HepG2 (cell line): ENCODE measurements around the gene SYMPK. TPM values are rescaled to one million over a fixed set of nuclear protein-coding genes. Genes with fewer than 3 reads are reported as not detected.

ENCODE experiments used
- CBX2 ChIP-seq, 2 experiments: fragments of 200-600 bp in 1 of 2; sonication (generic); formaldehyde crosslinking in 1 of 2; IDR thresholded peaks; 2 replicates each; pipeline versions ENCODE4 v1.7.0 to v1.8.1; 2018 to 2022; ENCODE audit warnings: low read depth in 2 of 2, low read length in 1 of 2, mild to moderate bottlenecking in 1 of 2, missing genetic modification reagents in 1 of 2
- HNRNPLL ChIP-seq: fragments of 200-400 bp; formaldehyde crosslinking; IDR thresholded peaks from 2 replicates; pipeline ENCODE4 v1.6.1; 2017; ENCODE audit warnings: mild to moderate bottlenecking, low read depth, low read length; ENCODE audit not compliant: poor library complexity, severe bottlenecking
- KLF16 ChIP-seq, 2 experiments: sonication (generic) in 1 of 2; formaldehyde crosslinking in 1 of 2; IDR thresholded peaks; 2 replicates each; pipeline versions ENCODE4 v1.6.1 to v1.8.0; 2016 to 2023; ENCODE audit warnings: missing genetic modification reagents in 2 of 2, missing compliant biosample characterization in 1 of 2
- KLF9 ChIP-seq: IDR thresholded peaks from 2 replicates; pipeline ENCODE4 v1.6.1; 2016; ENCODE audit warnings: low read depth
- MYNN ChIP-seq: sonication (generic); formaldehyde crosslinking; IDR thresholded peaks from 2 replicates; pipeline ENCODE4 v1.4.0; 2020; ENCODE audit warnings: mild to moderate bottlenecking, low read depth, missing genetic modification reagents
- NCOA1 ChIP-seq: sonication (generic); formaldehyde crosslinking; IDR thresholded peaks from 2 replicates; pipeline ENCODE4 v1.9.0; 2021; ENCODE audit warnings: missing genetic modification reagents
- NFE2L2 ChIP-seq: fragments of 150-350 bp; IDR thresholded peaks from 2 replicates; pipeline ENCODE4 v1.6.1; 2014; ENCODE audit warnings: low read length
- NFKB2 ChIP-seq: sonication (generic); formaldehyde crosslinking; IDR thresholded peaks from 2 replicates; pipeline ENCODE4 v1.4.0; 2020; ENCODE audit warnings: missing genetic modification reagents, borderline replicate concordance
- NR0B2 ChIP-seq: sonication (generic); formaldehyde crosslinking; IDR thresholded peaks from 2 replicates; pipeline ENCODE4 v1.4.0; 2020; ENCODE audit warnings: mild to moderate bottlenecking, missing genetic modification reagents
- PHF21A ChIP-seq: sonication (generic); formaldehyde crosslinking; IDR thresholded peaks from 2 replicates; pipeline ENCODE4 v1.5.0; 2020; ENCODE audit warnings: mild to moderate bottlenecking, missing genetic modification reagents
- SIX4 ChIP-seq: sonication (generic); formaldehyde crosslinking; IDR thresholded peaks from 2 replicates; pipeline ENCODE4 v1.4.0; 2020; ENCODE audit warnings: missing genetic modification reagents
- SP1 ChIP-seq, 2 experiments: fragments of 450-650 bp in 1 of 2; sonication (generic) in 1 of 2; formaldehyde crosslinking in 1 of 2; IDR thresholded peaks; 2 replicates each; pipeline versions ENCODE4 v1.4.0 to v1.6.1; 2016 to 2020; ENCODE audit warnings: missing genetic modification reagents in 1 of 2
- THAP11 ChIP-seq: IDR thresholded peaks from 2 replicates; pipeline ENCODE4 v1.6.1; 2016; ENCODE audit warnings: missing biosample characterization, missing genetic modification reagents
- TIGD3 ChIP-seq: sonication (generic); formaldehyde crosslinking; IDR thresholded peaks from 2 replicates; pipeline ENCODE4 v1.5.1; 2020; ENCODE audit warnings: mild to moderate bottlenecking, missing genetic modification reagents, borderline replicate concordance
- XRCC5 ChIP-seq: fragments of 200-400 bp; formaldehyde crosslinking; optimal IDR thresholded peaks from 2 replicates; pipeline ENCODE3; 2017; ENCODE audit warnings: mild to moderate bottlenecking, low read length
- ZNF850 ChIP-seq: sonication (generic); formaldehyde crosslinking; conservative IDR thresholded peaks from 2 replicates; pipeline ENCODE4 v1.9.0; 2021; ENCODE audit warnings: mild to moderate bottlenecking, missing genetic modification reagents
- polyA plus RNA-seq, 8 experiments: library from polyadenylated mRNA; depleted of rRNA in 3 of 8; stranded (reverse) in 7 of 8; unstranded in 1 of 8; fragments of >200 nt; fragmentation: Illumina TruSeq in 4 of 8; extraction: Trizol in 4 of 8; gene quantifications; 2 replicates each; pipeline versions ENCODE4 v1.2.1 to v1.2.3, GENCODE V29; 2011 to 2016; ENCODE audit warnings: low read depth in 4 of 8, missing spikeins in 1 of 8, mixed read lengths in 1 of 8; ENCODE audit not compliant: insufficient read depth in 1 of 8
- total RNA-seq, 5 experiments: library from RNA; depleted of rRNA; stranded (reverse); fragments of >200 nt; fragmentation: Illumina TruSeq; extraction: Trizol; gene quantifications; 2 replicates each; pipeline ENCODE4 v1.2.3, GENCODE V29; 2016; ENCODE audit warnings: low read depth in 1 of 5
- TF ChIP-seq, protein P1 (sequence below): sonication (generic); formaldehyde crosslinking; IDR thresholded peaks from one replicate; pipeline ENCODE4 v1.5.1; 2020; ENCODE audit warnings: mild to moderate bottlenecking, missing genetic modification reagents; ENCODE audit errors: not compliant biosample characterization

The SYMPK gene
- total and polyA plus RNA-seq, 2 of the 13 experiments (the other 11 are each of a cell fraction or from before 2014, with no cell fraction given): 21.9 to 55.7 TPM

DNA sequence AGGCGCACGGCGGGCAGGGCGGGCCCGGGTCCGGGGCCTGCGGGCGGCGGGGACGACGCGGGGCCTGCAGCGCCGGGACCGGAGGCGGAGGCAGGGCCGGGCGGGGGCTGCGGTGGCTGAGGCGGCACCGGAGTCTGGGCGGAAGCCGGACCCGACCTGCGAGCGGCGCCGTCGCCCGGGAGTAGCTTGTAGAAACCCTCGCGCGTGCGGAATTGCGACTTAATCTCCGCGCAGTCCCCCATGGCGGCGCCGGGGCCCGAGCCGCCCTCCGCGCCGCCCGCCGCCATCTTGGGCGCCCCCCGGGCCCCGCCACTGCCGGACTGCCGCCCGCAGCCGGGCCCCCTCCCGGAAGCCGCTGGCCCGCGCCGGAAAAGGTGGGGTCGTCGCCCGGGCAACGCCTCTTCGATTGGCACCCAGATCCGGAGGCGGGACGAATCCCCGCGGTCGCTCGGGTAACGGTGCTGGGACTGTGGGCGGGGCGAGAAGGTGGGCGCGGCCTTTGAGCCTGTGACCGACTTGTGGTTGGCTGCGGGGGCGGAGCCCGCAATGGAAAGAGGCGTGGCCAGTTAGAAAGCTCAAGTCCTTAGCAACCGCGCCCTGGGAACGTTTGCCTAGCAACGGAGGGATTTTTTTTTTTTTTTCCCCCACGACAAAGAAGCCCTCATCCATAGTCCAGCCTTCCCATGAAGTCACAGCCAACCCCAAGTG is 70.3 kb downstream of the SYMPK start, which contains the start of gene DMWD (continued):
- TF ChIP-seq TIGD3 (CRISPR knock-in tag): no peak
- no peak for TF ChIP-seq SIX4 (CRISPR knock-in tag)
- no peak for TF ChIP-seq NFKB2
- TF ChIP-seq NCOA1: no peak
- TF ChIP-seq THAP11 (CRISPR knock-in tag): peak; percentile 78
- TF ChIP-seq PHF21A (CRISPR knock-in tag): no peak
- no peak; a peak in 1 of 4 replicates for TF ChIP-seq KLF16 (CRISPR knock-in tag; IDR thresholded peaks at IDR 0.05)
- TF ChIP-seq SP1 (IDR thresholded peaks at IDR 0.05): no peak
- TF ChIP-seq SP1 (CRISPR knock-in tag; IDR thresholded peaks at IDR 0.05): peak; percentile 70; the same call in 1 of the 2 replicates
- no peak for TF ChIP-seq CBX2 (IDR thresholded peaks at IDR 0.05; ENCODE audit: low read depth, low read length)
- TF ChIP-seq CBX2 (CRISPR knock-in tag; IDR thresholded peaks at IDR 0.05; ENCODE audit: low read depth): no peak
- TF ChIP-seq XRCC5: peak; percentile 18
- peak; percentile 60 for TF ChIP-seq HNRNPLL
- no peak for TF ChIP-seq NR0B2
- no peak for TF ChIP-seq ZNF850 (CRISPR knock-in tag)
- TF ChIP-seq, protein P1, sequence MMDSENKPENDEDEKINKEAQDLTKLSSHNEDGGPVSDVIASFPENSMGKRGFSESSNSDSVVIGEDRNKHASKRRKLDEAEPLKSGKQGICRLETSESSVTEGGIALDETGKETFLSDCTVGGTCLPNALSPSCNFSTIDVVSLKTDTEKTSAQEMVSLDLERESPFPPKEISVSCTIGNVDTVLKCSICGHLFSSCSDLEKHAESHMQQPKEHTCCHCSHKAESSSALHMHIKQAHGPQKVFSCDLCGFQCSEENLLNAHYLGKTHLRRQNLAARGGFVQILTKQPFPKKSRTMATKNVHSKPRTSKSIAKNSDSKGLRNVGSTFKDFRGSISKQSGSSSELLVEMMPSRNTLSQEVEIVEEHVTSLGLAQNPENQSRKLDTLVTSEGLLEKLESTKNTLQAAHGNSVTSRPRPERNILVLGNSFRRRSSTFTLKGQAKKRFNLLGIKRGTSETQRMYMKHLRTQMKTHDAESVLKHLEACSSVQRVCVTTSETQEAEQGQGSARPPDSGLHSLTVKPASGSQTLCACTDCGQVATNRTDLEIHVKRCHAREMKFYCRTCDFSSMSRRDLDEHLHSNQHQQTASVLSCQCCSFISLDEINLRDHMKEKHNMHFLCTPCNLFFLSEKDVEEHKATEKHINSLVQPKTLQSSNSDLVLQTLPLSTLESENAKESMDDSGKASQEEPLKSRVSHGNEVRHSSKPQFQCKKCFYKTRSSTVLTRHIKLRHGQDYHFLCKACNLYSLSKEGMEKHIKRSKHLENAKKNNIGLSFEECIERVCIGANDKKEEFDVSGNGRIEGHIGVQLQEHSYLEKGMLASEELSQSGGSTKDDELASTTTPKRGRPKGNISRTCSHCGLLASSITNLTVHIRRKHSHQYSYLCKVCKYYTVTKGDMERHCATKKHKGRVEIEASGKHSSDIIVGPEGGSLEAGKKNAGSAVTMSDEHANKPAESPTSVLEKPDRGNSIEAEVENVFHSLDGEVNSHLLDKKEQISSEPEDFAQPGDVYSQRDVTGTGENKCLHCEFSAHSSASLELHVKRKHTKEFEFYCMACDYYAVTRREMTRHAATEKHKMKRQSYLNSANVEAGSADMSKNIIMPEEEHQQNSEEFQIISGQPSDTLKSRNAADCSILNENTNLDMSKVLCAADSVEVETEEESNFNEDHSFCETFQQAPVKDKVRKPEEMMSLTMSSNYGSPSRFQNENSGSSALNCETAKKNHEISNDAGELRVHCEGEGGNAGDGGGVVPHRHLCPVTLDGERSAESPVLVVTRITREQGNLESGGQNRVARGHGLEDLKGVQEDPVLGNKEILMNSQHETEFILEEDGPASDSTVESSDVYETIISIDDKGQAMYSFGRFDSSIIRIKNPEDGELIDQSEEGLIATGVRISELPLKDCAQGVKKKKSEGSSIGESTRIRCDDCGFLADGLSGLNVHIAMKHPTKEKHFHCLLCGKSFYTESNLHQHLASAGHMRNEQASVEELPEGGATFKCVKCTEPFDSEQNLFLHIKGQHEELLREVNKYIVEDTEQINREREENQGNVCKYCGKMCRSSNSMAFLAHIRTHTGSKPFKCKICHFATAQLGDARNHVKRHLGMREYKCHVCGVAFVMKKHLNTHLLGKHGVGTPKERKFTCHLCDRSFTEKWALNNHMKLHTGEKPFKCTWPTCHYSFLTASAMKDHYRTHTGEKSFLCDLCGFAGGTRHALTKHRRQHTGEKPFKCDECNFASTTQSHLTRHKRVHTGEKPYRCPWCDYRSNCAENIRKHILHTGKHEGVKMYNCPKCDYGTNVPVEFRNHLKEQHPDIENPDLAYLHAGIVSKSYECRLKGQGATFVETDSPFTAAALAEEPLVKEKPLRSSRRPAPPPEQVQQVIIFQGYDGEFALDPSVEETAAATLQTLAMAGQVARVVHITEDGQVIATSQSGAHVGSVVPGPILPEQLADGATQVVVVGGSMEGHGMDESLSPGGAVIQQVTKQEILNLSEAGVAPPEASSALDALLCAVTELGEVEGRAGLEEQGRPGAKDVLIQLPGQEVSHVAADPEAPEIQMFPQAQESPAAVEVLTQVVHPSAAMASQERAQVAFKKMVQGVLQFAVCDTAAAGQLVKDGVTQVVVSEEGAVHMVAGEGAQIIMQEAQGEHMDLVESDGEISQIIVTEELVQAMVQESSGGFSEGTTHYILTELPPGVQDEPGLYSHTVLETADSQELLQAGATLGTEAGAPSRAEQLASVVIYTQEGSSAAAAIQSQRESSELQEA (CRISPR knock-in tag): no peak
- no peak for TF ChIP-seq KLF9 (CRISPR knock-in tag)
- no peak for TF ChIP-seq NFE2L2
- TF ChIP-seq MYNN: peak; percentile 70; the same call in 1 of the 2 replicates
